GM03348 (cell line): ENCODE measurements around the gene INSIG1.

Experiments
- DNase-seq: peaks from one replicate; pipeline ENCODE4 v3.0.0; 2012; ENCODE audit warnings: low spot score

The INSIG1 gene

GRCh38 chr7:155349601-155350331 lies 52.1 kb downstream of the INSIG1 start:
- peak; percentile 27 for DNase-seq

- DNase-seq, result no peak
Observed at GRCh38 chr7:155351120-155351870, 53.6 kb downstream of the INSIG1 start.

- DNase-seq, result no peak
Observed at GRCh38 chr7:155352076-155352752, 54.5 kb downstream of the INSIG1 start.

GRCh38 chr7:155352753-155353115 lies 55.1 kb downstream of the INSIG1 start:
- no peak for DNase-seq

DNA sequence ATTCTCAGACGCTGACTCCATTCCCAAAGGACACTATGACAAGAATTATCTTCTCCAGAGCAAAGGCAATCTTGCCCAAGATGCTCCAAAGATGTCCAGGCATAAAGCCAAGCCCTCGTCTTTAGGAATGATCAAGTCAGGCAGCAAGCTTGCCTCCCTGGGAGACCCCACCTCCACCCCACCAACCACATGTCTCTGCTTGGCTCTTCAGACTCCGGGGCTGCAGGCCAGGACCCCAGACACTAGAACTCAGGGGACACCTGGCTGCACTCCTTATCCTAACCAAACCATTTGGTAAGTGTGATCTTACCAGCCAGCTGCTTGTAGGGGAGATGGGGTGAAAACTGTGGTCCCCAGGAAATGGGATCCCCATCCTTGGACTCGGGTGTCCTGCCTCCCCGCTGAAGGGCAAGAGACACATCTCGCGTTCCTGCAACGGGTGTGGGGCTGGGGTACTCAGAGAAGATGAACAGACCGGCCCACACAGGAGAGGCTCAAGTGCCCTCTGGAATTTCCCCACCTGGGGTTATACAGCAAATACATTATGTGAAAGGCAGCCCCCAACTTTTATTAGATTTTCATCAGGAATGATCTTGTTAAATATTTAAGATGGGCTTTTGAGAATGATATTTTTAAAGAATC lies 55.7 kb downstream of the INSIG1 start:
- no peak for DNase-seq

- DNase-seq, result no peak
Observed at GRCh38 chr7:155354371-155355048, 56.8 kb downstream of the INSIG1 start.

DNA sequence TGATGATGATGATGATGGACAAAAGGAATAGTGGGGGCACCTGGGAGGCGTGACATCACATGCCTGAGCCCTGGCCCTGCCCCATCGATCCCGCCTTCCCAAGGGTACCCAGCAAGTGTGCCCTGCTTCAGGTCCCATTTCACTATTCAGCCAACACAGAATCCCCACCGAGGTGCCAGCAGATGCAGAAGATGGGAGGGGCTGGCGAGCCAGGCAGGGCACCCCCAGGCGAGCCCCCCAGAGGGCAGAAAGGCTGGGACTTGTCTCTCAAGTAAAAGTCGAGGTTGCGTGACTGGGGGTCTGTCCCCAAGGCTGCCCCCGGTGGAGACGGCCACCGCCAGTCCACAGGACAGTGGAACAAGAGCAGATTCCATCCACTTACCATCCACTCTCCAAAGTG lies 57.5 kb downstream of the INSIG1 start:
- DNase-seq, result no peak

DNA sequence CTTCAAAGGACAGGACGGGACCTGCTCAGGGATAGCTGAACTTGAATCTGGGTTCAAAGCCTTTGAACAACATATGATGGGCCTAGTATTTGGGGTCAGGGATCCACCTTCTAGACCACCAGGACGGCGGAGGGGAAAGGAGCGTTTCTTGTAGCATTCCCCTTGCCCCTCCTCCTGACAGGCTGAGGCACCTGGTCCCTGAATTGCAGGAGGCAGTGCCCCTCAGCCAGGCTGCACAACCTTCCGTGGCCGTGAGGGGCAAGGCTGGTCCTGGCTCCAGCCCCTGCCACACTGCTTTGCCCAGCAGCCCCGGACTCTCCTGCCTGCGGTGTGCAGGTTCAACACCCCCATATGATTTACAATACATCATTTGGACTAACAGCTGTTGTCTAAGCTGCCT lies 58.1 kb downstream of the INSIG1 start:
- no peak for DNase-seq

DNA sequence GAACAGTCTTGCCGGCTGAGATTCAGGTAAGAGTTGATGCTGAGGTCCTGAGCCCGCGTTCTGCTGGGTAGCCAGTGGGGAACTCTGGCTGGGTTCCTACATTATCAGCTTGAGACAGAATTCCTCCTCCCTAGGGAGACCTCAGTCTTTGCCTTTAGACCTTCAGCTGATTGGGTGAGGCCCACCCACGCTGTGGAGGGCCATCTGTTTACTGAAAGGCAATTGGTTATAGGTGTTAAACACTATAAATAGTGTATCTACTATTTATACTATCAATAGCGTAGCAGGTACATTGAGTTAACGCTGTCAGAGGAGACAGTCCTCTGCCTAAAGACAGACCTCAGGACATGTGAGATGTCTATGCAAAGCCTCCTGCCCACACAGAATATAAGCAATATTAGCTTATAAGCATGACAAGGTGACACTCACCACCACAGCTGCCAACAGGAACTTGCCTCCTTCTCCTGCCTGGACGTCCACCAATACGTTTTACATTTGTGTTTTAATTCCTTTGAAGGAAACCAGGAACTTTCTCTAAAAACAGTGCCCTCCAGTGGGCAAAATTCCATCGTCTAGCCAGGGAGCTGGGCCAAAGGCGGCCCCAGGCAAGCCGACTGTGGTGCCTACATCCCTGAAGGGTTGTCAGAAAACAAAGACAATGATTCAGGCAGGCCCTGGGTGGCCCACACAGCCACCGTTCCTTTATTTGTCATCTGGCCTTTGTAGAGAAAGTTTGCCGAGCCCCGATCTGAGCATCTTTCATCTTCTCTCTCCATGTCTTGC lies 58.8 kb downstream of the INSIG1 start:
- DNase-seq, result no peak

DNA sequence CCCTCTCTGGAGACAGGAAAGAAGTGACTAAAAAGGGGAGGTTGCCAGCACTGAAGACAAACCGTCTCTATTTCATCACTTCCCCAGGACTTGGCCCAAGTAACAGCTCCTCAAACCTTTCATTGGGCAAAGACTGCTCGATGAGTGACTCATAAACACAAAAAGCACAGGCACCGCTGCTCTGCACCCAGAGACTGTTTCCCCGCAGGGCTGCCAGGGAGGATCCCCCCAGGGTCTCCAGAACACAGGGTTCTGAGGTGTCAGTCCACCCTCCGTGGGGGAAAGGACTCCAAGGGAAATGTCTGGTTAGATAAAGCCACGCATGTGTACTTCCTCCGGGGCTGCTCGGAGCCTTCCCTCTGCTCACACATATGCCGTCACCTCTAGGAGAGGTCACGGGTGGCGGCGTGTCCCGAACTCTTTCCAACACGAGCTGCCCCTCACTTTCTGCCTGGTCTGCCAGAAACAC lies 59.9 kb downstream of the INSIG1 start:
- peak; percentile 74 for DNase-seq

DNA sequence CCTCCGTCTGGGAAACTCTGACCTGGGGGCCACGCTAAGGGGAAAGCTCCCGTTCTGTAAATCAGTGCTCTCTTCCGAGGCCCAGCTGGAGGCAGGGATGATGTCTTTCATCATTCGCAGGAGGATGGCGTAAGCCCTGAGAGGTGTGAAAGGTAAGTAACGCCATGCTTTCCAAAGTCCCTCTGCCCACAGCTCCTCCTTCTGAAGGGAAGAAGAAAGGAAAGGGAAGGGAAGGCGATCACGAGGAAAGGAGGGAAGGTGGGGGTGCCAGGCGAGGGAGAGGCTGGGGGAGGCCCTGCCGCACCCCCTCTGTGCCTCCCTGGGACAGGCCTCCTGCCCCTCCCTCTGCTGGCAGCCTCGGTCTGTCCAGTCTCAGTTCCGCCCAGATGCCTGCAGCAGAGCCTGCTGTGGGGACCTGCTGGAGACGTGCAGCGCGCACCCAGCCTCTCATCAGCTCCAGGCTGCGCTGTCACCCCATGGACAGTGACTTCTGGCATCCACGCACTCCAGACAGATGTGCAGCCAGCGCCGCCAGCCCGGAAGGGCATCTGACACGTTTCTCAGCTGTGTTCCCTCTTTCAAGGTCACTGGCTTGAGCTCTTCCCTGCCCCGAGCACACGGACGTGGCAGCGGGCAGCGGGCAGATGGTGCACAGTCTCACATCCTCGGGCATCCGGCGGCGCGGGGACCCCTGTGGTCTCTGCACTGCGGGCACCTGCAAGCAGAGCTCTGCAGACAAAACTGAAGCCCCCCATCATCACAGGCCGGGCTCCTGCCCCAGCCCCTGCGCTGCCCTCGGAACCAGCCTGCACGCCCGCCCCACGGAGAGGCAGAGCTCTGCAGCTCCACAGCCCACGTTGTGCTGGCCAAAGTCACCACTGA lies 60.6 kb downstream of the INSIG1 start:
- peak; percentile 29 for DNase-seq

- DNase-seq, result no peak
Observed at GRCh38 chr7:155358948-155359712, 61.5 kb downstream of the INSIG1 start.
